HK-2 (cell line): ENCODE results near the gene GTPBP1.

ENCODE experiments used
- DNase-seq: peaks from one replicate; pipeline ENCODE4 v3.0.0-alpha.2; 2018; ENCODE audit not compliant: unreplicated experiment

The GTPBP1 gene

GRCh38 chr22:38739300-38740055, 33.7 kb downstream of the GTPBP1 start:
- DNase-seq = no peak

GRCh38 chr22:38740116-38740723, 34.5 kb downstream of the GTPBP1 start:
- DNase-seq = no peak

- DNase-seq = no peak
These were observed 35.0 kb downstream of the GTPBP1 start for GRCh38 chr22:38740754-38741153.

DNA sequence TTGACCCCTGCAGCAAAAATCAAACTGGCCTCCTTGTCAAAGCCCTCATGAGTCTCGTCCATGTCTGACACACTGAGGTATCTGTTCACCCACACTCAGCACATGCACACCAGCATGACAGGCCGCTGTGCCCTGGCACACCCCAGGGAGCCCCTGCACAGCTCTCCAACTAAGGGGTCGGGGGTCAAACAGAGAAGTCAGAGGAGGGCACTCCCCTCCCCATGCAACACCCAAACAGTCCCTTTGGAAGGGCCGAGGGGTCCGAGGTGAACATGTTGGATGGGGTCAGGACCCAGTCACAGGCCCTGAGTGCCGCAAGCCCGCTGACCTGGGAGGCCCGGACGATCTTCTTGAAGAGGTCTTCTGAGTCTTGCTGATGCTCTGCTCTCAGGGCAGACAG, 35.4 kb downstream of the GTPBP1 start:
- DNase-seq = no peak

GRCh38 chr22:38741576-38741975, 35.8 kb downstream of the GTPBP1 start:
- no peak for DNase-seq

DNA sequence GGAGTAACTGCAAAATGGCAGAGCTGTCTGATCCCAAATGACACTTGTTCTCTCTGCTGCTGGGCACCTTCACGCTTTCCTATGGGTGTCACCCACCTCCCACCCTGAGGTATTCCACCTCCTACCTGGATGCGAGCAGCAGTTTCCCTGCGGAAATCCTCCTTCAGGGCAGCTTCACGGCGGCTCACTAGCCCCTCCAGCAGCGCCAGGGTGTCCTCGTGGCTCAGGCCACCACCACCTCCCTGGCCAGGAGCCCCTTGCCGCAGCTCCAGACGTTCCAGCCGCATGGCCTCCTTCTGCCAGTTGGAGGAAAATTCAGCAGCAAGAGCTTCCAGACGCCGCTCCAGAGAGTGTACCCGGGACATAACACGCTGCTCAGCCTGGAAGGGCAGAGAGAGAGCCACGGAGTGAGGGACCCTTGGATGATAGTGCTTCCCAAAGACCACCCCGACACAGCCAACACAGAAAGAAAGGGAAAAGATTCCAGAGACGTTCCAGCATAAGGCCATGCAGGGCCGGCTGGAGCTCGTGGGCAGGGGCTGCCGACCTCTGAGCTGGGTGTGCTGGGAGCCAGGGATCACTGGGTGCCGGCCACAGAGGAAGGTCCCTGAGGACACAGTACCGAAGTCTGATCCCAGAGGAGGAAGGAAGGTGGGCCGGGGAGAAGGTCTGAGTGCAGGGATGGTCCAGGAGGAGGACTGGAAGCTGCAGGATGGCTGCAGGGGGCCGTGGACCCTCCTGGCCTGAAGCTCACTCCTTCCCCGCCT, 36.6 kb downstream of the GTPBP1 start:
- DNase-seq = no peak

DNA sequence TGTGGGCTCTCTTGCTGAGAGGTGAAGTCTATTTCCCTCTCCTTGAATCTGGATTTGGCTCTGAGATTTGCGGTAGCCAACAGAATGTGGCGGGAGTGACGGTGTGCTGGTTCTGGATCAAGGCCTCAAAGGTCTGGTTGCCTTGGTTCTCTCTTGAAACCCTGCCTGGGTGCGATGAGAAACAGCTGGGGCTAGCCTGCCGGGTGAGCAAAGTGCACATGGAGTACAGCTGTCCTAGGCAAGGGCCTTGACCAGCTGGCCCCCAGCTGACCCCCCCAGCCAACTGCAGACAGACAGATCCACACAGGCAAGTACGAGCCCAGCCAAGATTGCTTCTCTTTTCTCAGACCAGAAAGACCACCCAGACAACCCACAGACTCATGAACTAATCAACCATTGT, 39.2 kb downstream of the GTPBP1 start:
- DNase-seq = no peak

DNA sequence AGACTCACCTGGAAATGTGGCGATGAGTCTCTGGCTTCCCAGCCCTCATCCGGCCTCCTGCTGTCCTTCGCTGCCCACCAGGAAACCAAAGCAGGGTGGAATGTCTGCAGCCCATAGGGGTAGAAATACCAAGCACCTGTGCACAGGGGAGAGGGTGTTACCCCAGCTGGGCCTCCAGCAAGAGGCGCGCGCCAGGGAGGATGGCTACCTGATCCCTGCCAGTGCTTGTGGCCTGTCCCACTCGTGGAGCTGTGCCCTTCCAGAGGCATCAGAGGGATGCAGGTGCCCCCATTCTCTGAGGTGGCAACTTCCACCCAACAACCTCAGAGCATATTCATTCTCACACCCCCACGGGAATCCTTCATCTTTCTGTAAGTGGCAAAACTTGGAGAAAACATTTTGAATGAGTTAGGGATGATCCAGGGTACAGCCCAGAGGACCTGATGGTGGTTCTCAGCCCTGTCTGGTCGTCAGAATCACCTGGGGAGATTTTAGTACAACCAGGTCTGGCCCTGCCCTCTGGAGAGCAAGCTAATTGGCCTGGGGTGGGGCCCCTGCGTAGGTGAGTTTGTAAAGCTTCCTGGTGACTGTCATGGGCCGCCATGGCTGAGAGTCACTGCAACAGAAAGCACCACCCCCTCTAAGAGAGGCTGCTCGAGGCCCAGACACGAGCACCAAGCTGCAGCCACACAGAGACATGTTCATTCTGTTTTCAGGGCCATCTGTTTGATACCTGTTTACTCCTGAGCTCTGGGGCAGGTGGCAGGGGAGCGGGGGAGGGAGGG, 40.1 kb downstream of the GTPBP1 start:
- no peak for DNase-seq

- no peak for DNase-seq
These were observed 42.9 kb downstream of the GTPBP1 start for GRCh38 chr22:38748487-38749136.

- DNase-seq = no peak
These were observed 44.4 kb downstream of the GTPBP1 start for GRCh38 chr22:38750104-38750503.

DNA sequence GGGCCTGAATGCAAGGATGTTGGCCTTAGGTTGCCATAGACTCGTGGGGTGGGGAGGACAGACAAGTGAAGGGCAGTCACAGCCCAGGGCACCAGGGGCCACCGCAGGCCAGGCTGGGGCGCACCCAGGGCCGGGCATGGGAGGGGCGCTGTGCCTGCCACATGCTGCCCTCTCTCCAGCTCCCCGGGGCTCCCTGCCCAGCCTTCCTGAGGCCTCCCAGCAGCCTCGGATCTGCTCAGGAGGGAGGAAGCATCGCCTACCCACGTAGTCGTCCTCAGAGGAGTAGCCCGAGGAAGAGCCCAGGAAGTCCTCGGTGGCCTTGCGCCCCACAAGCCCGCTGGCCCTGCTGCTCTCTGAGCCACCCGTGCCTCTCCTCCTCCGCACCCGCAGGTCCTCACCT, 44.9 kb downstream of the GTPBP1 start:
- DNase-seq = no peak

DNA sequence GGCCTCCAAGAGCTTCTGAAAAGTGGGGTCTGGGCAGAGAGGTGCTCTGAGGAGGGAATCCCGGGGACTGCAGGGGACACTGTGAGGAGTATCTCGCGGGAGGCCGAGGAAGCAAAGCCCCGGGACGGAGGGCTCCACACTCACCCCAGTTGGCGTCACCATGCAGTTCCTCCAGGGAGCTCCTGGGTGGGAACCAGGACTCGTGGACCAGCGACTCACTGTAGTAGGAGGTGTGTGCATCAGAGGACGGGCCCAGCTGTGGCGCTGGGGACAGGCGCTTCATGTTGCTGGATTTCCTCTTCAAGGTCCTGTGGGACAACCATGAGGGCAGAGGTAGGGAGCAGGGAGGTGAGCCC, 45.3 kb downstream of the GTPBP1 start:
- DNase-seq = no peak

GRCh38 chr22:38751422-38752346, 45.9 kb downstream of the GTPBP1 start:
- DNase-seq = no peak

- no peak for DNase-seq
These were observed 48.4 kb downstream of the GTPBP1 start for GRCh38 chr22:38753948-38754750.

GRCh38 chr22:38754751-38755154, 49.0 kb downstream of the GTPBP1 start:
- DNase-seq = no peak

- peak; percentile 89 for DNase-seq
These were observed 49.6 kb downstream of the GTPBP1 start for GRCh38 chr22:38755155-38755910.

GRCh38 chr22:38755911-38756532, 50.3 kb downstream of the GTPBP1 start, which contains the start of gene SUN2:
TSS of gene SUN2 (minus strand) at chr22:38755998. CDS start at chr22:38752628, 3,370 bp downstream.
- peak; percentile 86 for DNase-seq

DNA sequence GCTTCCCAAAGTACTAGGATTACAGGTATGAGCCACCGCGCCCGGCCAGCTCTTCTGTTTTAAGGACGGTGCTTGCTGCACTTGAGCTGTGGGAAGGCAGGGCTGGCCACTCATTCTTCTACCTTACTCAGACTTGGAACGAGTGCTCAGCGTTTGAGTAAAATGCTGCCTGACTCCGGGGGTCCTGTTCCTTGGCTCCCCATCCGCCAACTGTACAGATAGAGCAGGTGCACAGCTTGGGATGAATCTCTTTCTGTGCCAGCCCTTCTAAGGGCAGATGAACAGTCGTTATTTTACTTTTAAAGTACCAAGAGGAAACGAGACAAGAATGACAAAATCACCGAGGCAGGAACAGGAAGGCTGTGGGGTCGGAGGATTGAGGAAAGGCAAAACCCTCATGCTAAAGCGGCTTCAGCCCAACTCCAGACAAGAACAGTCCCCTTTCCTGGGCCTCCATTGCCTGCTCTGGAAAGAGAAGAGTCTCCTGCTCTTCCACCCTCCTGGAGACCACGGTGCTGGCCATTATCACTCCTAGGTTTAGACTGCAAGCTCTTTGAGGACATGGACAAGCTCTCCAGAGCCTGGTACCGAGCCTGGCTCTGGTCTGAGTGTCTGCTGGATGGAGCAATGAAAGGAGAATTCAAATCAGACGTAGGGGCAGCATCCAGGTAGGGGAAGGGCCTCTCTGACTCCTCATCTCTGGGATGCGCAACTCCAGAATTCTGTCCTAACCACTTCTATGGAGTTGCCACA, 51.1 kb downstream of the GTPBP1 start:
- DNase-seq = no peak
